CD4-positive, CD25-positive, alpha-beta regulatory T cell (primary cell): ENCODE results near the gene ITGA4. TPM values are rescaled to one million over a fixed set of nuclear protein-coding genes. Genes with fewer than 3 reads are reported as not detected.

Experiments used
- ATAC-seq, 2 donors: fragments of 150-1000 bp; cut with Tn5 transposase; one replicate each; pipeline ENCODE4 v1.10.0; 2021; ENCODE audit warnings: low read depth in 2 of 2, moderate number of reproducible peaks in 2 of 2, moderate library complexity in 1 of 2
- DNase-seq, 3 donors: peaks; one replicate each; pipeline versions ENCODE4 v3.0.0 to v3.0.0-alpha.2; 2012 to 2022; ENCODE audit warnings: mixed read lengths in 1 of 3
- H3K27ac ChIP-seq: one replicate; pipeline ENCODE4 v1.7.0; 2013; ENCODE audit warnings: mild to moderate bottlenecking, low read length; ENCODE audit not compliant: insufficient read depth, poor library complexity, severe bottlenecking
- H3K27me3 ChIP-seq: one replicate; pipeline ENCODE4 v1.7.0; 2013; ENCODE audit warnings: low read length; ENCODE audit not compliant: control insufficient read depth, insufficient read depth
- H3K36me3 ChIP-seq: one replicate; pipeline ENCODE4 v1.7.0; 2013; ENCODE audit warnings: mild to moderate bottlenecking, low read length, moderate library complexity; ENCODE audit not compliant: control insufficient read depth, insufficient read depth
- H3K4me1 ChIP-seq: 2 replicates; pipeline ENCODE4 v1.7.0; 2013; ENCODE audit warnings: mild to moderate bottlenecking, low read length; ENCODE audit not compliant: insufficient read depth, control insufficient read depth, poor library complexity, severe bottlenecking
- H3K4me3 ChIP-seq: one replicate; pipeline ENCODE4 v1.7.0; 2013; ENCODE audit warnings: low read depth, mild to moderate bottlenecking, low read length, moderate library complexity
- H3K9me3 ChIP-seq, 2 experiments: 1 replicate in 1 of 2; 2 replicates in 1 of 2; pipeline ENCODE4 v1.7.0; 2013; ENCODE audit warnings: low read length in 2 of 2, mild to moderate bottlenecking in 1 of 2, moderate library complexity in 1 of 2; ENCODE audit not compliant: control insufficient read depth in 2 of 2
- H3K27ac Mint-ChIP-seq, 3 donors: one replicate each; pipeline ENCODE4 v1.8.0; 2020 to 2022; ENCODE audit warnings: mild to moderate bottlenecking in 3 of 3, mixed read lengths in 3 of 3, moderate library complexity in 2 of 3
- H3K27me3 Mint-ChIP-seq: one replicate; pipeline ENCODE4 v1.8.0; 2022; ENCODE audit warnings: mild to moderate bottlenecking, mixed read lengths
- H3K36me3 Mint-ChIP-seq: one replicate; pipeline ENCODE4 v1.8.0; 2020; ENCODE audit warnings: mixed read lengths
- H3K4me1 Mint-ChIP-seq, 4 donors: one replicate each; pipeline ENCODE4 v1.8.0; 2020 to 2022; ENCODE audit warnings: mixed read lengths in 4 of 4, mild to moderate bottlenecking in 1 of 4
- H3K4me3 Mint-ChIP-seq, 4 donors: one replicate each; pipeline ENCODE4 v1.8.0; 2020 to 2022; ENCODE audit warnings: mild to moderate bottlenecking in 4 of 4, mixed read lengths in 4 of 4, moderate library complexity in 3 of 4
- H3K9me3 Mint-ChIP-seq, 7 donors: one replicate each; pipeline ENCODE4 v1.8.0; 2020 to 2022; ENCODE audit warnings: mixed read lengths in 7 of 7, mild to moderate bottlenecking in 3 of 7, moderate library complexity in 2 of 7
- polyA plus RNA-seq, 4 donors: library from polyadenylated mRNA; unstranded; fragments of 300-500 nt; fragmentation: Illumina TruSeq; gene quantifications; one replicate each; pipeline ENCODE4 v1.2.3, GENCODE V29; 2021
- total RNA-seq: library from RNA; stranded (reverse); gene quantifications from one replicate; pipeline ENCODE4 v1.2.3, GENCODE V29; 2022

The ITGA4 gene
- total and polyA plus RNA-seq, 5 donors from 2014 or later: 18.8 to 86.0 (median 56.7) TPM

DNA sequence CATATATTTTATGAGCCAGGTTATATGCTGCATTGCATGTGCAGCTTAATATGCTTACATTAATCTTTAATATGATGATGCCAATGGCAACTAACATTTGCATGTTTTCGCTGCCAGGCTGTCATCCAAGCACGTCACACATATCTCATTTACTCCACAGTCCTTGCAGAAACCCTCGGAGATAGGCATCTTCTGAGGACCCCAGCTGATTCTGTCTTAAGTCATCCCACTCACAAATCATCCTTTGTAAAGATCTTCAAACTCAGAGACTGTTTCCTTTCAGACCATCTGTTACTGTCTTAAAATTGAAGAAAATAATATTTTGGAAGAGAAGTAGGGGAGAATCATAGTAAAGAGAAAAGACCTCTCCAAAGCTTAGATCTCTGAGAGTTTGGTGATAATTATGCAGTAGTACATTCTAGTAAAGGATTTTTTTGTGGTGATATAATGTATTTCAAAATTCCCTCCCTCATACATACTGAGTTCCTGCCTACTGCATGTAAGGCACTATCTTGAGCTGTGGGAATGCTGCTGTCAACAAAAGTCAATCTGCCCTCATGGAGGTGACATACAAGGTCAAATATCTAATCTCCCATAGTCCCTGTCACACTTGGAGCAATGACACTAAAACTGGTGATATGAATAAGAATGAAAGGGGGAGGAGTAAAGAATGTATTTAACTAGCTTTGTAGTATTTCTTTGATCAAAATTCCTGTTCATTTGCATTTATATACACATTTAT is 11.0 kb downstream of the ITGA4 start:
- peak overlapping the region; percentile 38 for H3K27ac ChIP-seq
- Mint-ChIP-seq H3K4me3 (peak overlapping the region; percentile 7 to 65 (median 48)), H3K9me3 (no peaks in the 10 kb centered on the region), H3K27ac (peak overlapping the region in 2 of 3 donors; percentile 13 to 34), H3K36me3 (peaks cover 8% of the 10 kb centered on the region), H3K4me1 (peaks cover 32 to 76% (median 40%) of the 10 kb centered on the region in 4 donors), H3K27me3 (peaks cover 4% of the 10 kb centered on the region)
- no peaks in the 10 kb centered on the region for H3K27me3 ChIP-seq
- peaks cover 4% of the 10 kb centered on the region for H3K36me3 ChIP-seq
- no peaks in the 10 kb centered on the region for H3K9me3 ChIP-seq
- H3K4me1 ChIP-seq: peaks cover 27% of the 10 kb centered on the region
- ATAC-seq (no peak), DNase-seq (no peak)
- H3K4me3 ChIP-seq: peak overlapping the region; percentile 54

DNA sequence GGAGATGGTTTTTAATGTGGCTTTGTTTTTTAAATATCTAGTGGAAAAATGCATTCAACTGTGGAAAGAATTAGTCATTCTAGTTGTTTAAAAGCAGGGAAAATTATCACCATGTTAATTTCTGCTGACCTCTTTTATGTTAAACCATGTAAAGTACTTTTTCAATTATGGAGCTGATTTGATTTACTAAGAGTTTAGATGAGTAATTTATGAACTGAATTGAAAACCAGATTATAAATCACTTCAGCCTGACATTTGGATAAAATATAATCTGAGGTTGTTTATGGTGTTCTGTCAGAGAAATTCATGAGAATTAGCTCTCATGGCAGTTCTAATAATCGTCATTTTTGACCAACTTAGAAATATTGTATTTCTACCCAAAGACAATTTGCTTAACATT is 11.6 kb downstream of the ITGA4 start:
- ATAC-seq: no peak
- peak overlapping the region in 1 of 4 donors; percentile 49 for H3K4me3 Mint-ChIP-seq
- H3K27ac ChIP-seq: peak overlapping the region; percentile 38
- no peak for DNase-seq
- peaks cover 26% of the 10 kb centered on the region for H3K4me1 ChIP-seq
- no peaks in the 10 kb centered on the region for H3K9me3 ChIP-seq
- H3K27me3 Mint-ChIP-seq: peaks cover 3% of the 10 kb centered on the region
- peaks cover 5% of the 10 kb centered on the region for H3K36me3 ChIP-seq
- H3K9me3 Mint-ChIP-seq: no peaks in the 10 kb centered on the region
- H3K36me3 Mint-ChIP-seq: peaks cover 14% of the 10 kb centered on the region
- H3K27ac Mint-ChIP-seq: no peak overlapping the region
- no peaks in the 10 kb centered on the region for H3K27me3 ChIP-seq
- H3K4me3 ChIP-seq: no peak overlapping the region
- H3K4me1 Mint-ChIP-seq: peaks cover 30 to 76% (median 37%) of the 10 kb centered on the region in 4 donors

DNA sequence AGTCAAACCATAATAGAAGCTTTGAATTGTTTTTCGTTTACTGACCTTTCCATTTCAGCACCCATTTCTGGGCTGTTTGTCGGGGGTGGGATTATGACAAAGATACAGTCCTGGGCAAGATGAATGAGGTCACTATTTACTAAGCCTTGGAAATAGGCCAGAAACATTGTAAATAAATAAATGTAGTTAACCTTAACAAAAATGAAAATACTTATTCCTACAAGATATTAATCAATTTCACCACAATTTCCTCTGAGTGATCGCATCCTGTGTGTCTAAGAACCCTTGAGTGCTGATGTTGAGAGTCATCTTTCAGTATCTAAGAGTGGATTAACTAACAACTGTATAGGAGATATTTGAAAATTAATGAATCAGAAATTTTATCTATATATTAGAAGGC is 14.0 kb downstream of the ITGA4 start:
- H3K4me3 Mint-ChIP-seq: peak overlapping the region; percentile 4 to 39 (median 22)
- Histone ChIP-seq H3K4me3 (peak overlapping the region; percentile 55), H3K9me3 (no peaks in the 10 kb centered on the region), H3K4me1 (peaks cover 15% of the 10 kb centered on the region), H3K27me3 (no peaks in the 10 kb centered on the region), H3K27ac (peak overlapping the region; percentile 44), H3K36me3 (peaks cover 14% of the 10 kb centered on the region)
- H3K9me3 Mint-ChIP-seq: no peaks in the 10 kb centered on the region
- H3K4me1 Mint-ChIP-seq: peaks cover 25 to 64% (median 27%) of the 10 kb centered on the region in 4 donors
- peak in 1 of 3 donors; percentile 61 for DNase-seq
- H3K27ac Mint-ChIP-seq: peak overlapping the region in 2 of 3 donors; percentile 29 to 81
- ATAC-seq: peak in 1 of 2 donors; percentile 54
- H3K27me3 Mint-ChIP-seq: no peaks in the 10 kb centered on the region
- peaks cover 32% of the 10 kb centered on the region for H3K36me3 Mint-ChIP-seq

GRCh38 chr2:181471783-181472182 is 14.6 kb downstream of the ITGA4 start:
- H3K4me1 Mint-ChIP-seq: peaks cover 25 to 64% (median 27%) of the 10 kb centered on the region in 4 donors
- H3K4me3 ChIP-seq: peak overlapping the region; percentile 55
- H3K9me3 ChIP-seq: no peaks in the 10 kb centered on the region
- H3K27ac ChIP-seq: peak overlapping the region; percentile 44
- peak overlapping the region in 2 of 4 donors; percentile 15 to 39 for H3K4me3 Mint-ChIP-seq
- peaks cover 15% of the 10 kb centered on the region for H3K4me1 ChIP-seq
- DNase-seq: no peak
- H3K36me3 ChIP-seq: peaks cover 20% of the 10 kb centered on the region
- no peaks in the 10 kb centered on the region for H3K9me3 Mint-ChIP-seq
- no peaks in the 10 kb centered on the region for H3K27me3 Mint-ChIP-seq
- peaks cover 37% of the 10 kb centered on the region for H3K36me3 Mint-ChIP-seq
- H3K27ac Mint-ChIP-seq: peak overlapping the region in 2 of 3 donors; percentile 5 to 85
- ATAC-seq: no peak
- H3K27me3 ChIP-seq: no peaks in the 10 kb centered on the region

GRCh38 chr2:181472990-181473389 is 15.8 kb downstream of the ITGA4 start:
- Mint-ChIP-seq H3K4me1 (peaks cover 22 to 57% (median 25%) of the 10 kb centered on the region in 4 donors), H3K4me3 (peak overlapping the region in 1 of 4 donors; percentile 14), H3K27ac (peak overlapping the region in 1 of 3 donors; percentile 0), H3K36me3 (peaks cover 41% of the 10 kb centered on the region), H3K9me3 (no peaks in the 10 kb centered on the region), H3K27me3 (no peaks in the 10 kb centered on the region)
- Histone ChIP-seq H3K27ac (no peak overlapping the region), H3K36me3 (peaks cover 22% of the 10 kb centered on the region), H3K9me3 (no peaks in the 10 kb centered on the region), H3K4me1 (peaks cover 15% of the 10 kb centered on the region), H3K4me3 (peak overlapping the region; percentile 23), H3K27me3 (no peaks in the 10 kb centered on the region)
- DNase-seq (no peak), ATAC-seq (no peak)

DNA sequence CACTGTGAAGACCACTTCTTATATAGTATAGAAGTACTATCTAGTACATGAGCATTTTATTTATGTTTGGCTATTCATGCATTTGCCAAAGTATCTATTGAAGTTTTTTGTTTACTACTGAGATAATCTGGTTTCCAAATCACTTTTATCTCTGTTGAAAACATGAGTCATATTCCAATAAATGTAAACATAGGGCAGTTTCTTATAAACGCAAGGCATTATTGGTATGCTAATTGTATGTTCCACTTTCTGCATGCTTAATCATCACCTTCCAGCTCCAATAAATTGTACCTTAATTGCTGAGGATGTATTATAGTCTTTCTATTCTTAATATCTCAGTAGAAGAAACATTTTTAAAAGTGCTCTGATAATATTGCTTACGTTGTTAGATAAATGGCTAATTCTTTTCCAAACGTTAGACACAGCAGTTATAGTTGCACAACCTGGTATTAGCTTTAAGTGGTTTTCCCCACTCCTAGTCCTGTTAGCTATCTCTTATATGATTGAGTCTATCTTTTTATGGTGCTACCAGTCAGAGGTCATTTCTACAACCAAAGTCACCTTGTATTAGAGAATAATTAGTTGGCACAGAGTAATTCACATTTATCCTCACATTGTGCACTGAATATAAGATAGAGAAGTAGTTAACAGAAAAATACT is 17.2 kb downstream of the ITGA4 start:
- peaks cover 22% of the 10 kb centered on the region for H3K36me3 ChIP-seq
- no peak overlapping the region for H3K27ac ChIP-seq
- Mint-ChIP-seq H3K4me1 (peaks cover 17 to 48% (median 23%) of the 10 kb centered on the region in 4 donors), H3K27me3 (no peaks in the 10 kb centered on the region), H3K36me3 (peaks cover 37% of the 10 kb centered on the region), H3K9me3 (no peaks in the 10 kb centered on the region), H3K4me3 (no peak overlapping the region), H3K27ac (no peak overlapping the region)
- no peak for ATAC-seq
- peaks cover 12% of the 10 kb centered on the region for H3K4me1 ChIP-seq
- no peak overlapping the region for H3K4me3 ChIP-seq
- H3K27me3 ChIP-seq: no peaks in the 10 kb centered on the region
- no peak for DNase-seq
- no peaks in the 10 kb centered on the region for H3K9me3 ChIP-seq

- DNase-seq: no peak
- no peaks in the 10 kb centered on the region for H3K9me3 Mint-ChIP-seq
- no peak for ATAC-seq
- H3K27ac Mint-ChIP-seq: no peak overlapping the region
- Histone ChIP-seq H3K27me3 (no peaks in the 10 kb centered on the region), H3K36me3 (peaks cover 69% of the 10 kb centered on the region), H3K27ac (no peak overlapping the region), H3K9me3 (no peaks in the 10 kb centered on the region), H3K4me1 (no peaks in the 10 kb centered on the region), H3K4me3 (no peak overlapping the region)
- H3K4me3 Mint-ChIP-seq: no peak overlapping the region
- peaks cover 0 to 14% (median 2%) of the 10 kb centered on the region in 4 donors for H3K4me1 Mint-ChIP-seq
- H3K27me3 Mint-ChIP-seq: no peaks in the 10 kb centered on the region
- peaks cover 38% of the 10 kb centered on the region for H3K36me3 Mint-ChIP-seq
Measured at GRCh38 chr2:181483211-181483610, 26.0 kb downstream of the ITGA4 start.
